AG09319 (cell line): Measurements from ENCODE around the gene TEX261.

ENCODE experiments used
- DNase-seq: peaks from one replicate; pipeline ENCODE4 v3.0.0-alpha.2; 2010; ENCODE audit warnings: low read depth; ENCODE audit errors: extremely low read depth
- CTCF ChIP-seq: IDR thresholded peaks from 2 replicates; pipeline ENCODE4 v1.5.1; 2011; ENCODE audit warnings: low read depth, mild to moderate bottlenecking, inconsistent platforms, low read length, moderate library complexity

Gene TEX261

GRCh38 chr2:70975237-70975636 lies 19.4 kb downstream of the TEX261 start:
- DNase-seq: no peak
- no peak for TF ChIP-seq CTCF

GRCh38 chr2:70974592-70974991 lies 20.1 kb downstream of the TEX261 start:
- no peak for TF ChIP-seq CTCF
- DNase-seq: no peak

- no peak for TF ChIP-seq CTCF
- DNase-seq: no peak
Observed at GRCh38 chr2:70967189-70967588, 27.5 kb downstream of the TEX261 start.

- no peak for TF ChIP-seq CTCF
- no peak for DNase-seq
Observed at GRCh38 chr2:70966681-70967080, 28.0 kb downstream of the TEX261 start.

GRCh38 chr2:70965506-70965905 lies 29.2 kb downstream of the TEX261 start:
- no peak for DNase-seq
- no peak for TF ChIP-seq CTCF

GRCh38 chr2:70964596-70965386 lies 29.9 kb downstream of the TEX261 start:
- peak; percentile 82 for TF ChIP-seq CTCF
- no peak for DNase-seq

- no peak for DNase-seq
- no peak for TF ChIP-seq CTCF
Observed at GRCh38 chr2:70964133-70964532, 30.5 kb downstream of the TEX261 start.
